Testis (tissue), 2 donors: ENCODE measurements around the gene MUC13.

Experiments used
- POLR2A ChIP-seq: fragments of 450-650 bp; IDR thresholded peaks from one replicate; pipeline ENCODE4 v1.6.1; 2017; ENCODE audit warnings: antibody characterized with exemption, mild to moderate bottlenecking, moderate library complexity
- TF ChIP-seq, protein P1 (sequence below), 3 experiments: fragments of 450-650 bp in 2 of 3; fragments of 200-600 bp in 1 of 3; sonication (generic) in 1 of 3; IDR thresholded peaks; one replicate each; pipeline ENCODE4 v1.5.1; 2016 to 2019; ENCODE audit warnings: antibody characterized with exemption in 3 of 3, mild to moderate bottlenecking in 2 of 3, moderate library complexity in 1 of 3

GRCh38 chr3:124859025-124859424 lies 75.5 kb downstream of the MUC13 start:
- TF ChIP-seq, protein P1, sequence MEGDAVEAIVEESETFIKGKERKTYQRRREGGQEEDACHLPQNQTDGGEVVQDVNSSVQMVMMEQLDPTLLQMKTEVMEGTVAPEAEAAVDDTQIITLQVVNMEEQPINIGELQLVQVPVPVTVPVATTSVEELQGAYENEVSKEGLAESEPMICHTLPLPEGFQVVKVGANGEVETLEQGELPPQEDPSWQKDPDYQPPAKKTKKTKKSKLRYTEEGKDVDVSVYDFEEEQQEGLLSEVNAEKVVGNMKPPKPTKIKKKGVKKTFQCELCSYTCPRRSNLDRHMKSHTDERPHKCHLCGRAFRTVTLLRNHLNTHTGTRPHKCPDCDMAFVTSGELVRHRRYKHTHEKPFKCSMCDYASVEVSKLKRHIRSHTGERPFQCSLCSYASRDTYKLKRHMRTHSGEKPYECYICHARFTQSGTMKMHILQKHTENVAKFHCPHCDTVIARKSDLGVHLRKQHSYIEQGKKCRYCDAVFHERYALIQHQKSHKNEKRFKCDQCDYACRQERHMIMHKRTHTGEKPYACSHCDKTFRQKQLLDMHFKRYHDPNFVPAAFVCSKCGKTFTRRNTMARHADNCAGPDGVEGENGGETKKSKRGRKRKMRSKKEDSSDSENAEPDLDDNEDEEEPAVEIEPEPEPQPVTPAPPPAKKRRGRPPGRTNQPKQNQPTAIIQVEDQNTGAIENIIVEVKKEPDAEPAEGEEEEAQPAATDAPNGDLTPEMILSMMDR (IDR thresholded peaks at IDR 0.05): no peak
- no peak for TF ChIP-seq POLR2A
